HG02798 (cell line): ENCODE results near the gene UNC5B.

ENCODE experiments used
- ATAC-seq: cut with Tn5 transposase; IDR thresholded peaks from one replicate; pipeline ENCODE4 v1.9.1; 2021; ENCODE audit warnings: mild to moderate bottlenecking; ENCODE audit not compliant: unreplicated experiment, poor library complexity

The UNC5B gene

GRCh38 chr10:71250842-71251241, 38.5 kb downstream of the UNC5B start:
- ATAC-seq, result no peak

GRCh38 chr10:71251319-71251718, 38.9 kb downstream of the UNC5B start:
- no peak for ATAC-seq

GRCh38 chr10:71252220-71252619, 39.9 kb downstream of the UNC5B start:
- ATAC-seq, result no peak

- no peak for ATAC-seq
Observed at GRCh38 chr10:71253981-71254818, 41.8 kb downstream of the UNC5B start.

- ATAC-seq, result no peak
Observed at GRCh38 chr10:71254834-71255549, 42.6 kb downstream of the UNC5B start.

- ATAC-seq, result no peak
Observed at GRCh38 chr10:71255550-71255807, 43.1 kb downstream of the UNC5B start.

GRCh38 chr10:71255808-71256660, 43.7 kb downstream of the UNC5B start:
- no peak for ATAC-seq

- no peak for ATAC-seq
Observed at GRCh38 chr10:71256661-71257318, 44.4 kb downstream of the UNC5B start.

GRCh38 chr10:71257319-71257997, 45.1 kb downstream of the UNC5B start:
- no peak for ATAC-seq

- ATAC-seq, result no peak
Observed at GRCh38 chr10:71258046-71258445, 45.7 kb downstream of the UNC5B start.

- no peak for ATAC-seq
Observed at GRCh38 chr10:71258446-71259145, 46.2 kb downstream of the UNC5B start.

- ATAC-seq, result no peak
Observed at GRCh38 chr10:71259282-71259681, 46.9 kb downstream of the UNC5B start.

GRCh38 chr10:71259815-71260501, 47.6 kb downstream of the UNC5B start:
- no peak for ATAC-seq

GRCh38 chr10:71260622-71261325, 48.4 kb downstream of the UNC5B start:
- ATAC-seq, result no peak

- ATAC-seq, result no peak
Observed at GRCh38 chr10:71262027-71262426, 49.7 kb downstream of the UNC5B start.

GRCh38 chr10:71262817-71263216, 50.4 kb downstream of the UNC5B start:
- ATAC-seq, result no peak

- no peak for ATAC-seq
Observed at GRCh38 chr10:71263376-71263775, 51.0 kb downstream of the UNC5B start.
